NCI-H187 treated with DMSO at 0.1 percent for 48 hours (cell line): Measurements from ENCODE around the gene RNASE13.

Experiments used
- DNase-seq: peaks from one replicate; lab custom pipeline; 2025; lab: John Stamatoyannopoulos, UW

Gene RNASE13

DNA sequence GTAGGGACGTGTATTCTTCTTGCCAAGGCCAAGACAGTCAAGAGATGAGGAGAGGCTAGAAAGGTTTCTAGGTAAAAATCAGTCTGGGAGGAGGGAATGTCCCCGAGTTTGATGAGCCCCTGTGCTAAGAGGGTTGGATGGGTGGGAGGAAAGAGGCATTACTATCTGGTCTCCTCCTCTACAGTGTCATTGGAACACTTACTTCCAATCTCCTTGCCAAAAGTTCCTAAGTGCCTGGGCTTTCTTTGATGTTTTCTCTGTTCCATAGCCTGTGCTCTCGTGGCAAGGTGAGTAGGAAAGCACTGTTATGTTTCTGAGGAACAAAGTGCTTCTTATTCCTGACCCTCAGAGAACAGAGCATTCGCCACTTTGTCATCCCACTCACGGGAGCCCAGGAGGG, at the start of gene RNASE13:
TSS of gene RNASE13 (minus strand) at position 101 of the 400 bp plus-strand sequence. CDS start 519 bp downstream, outside the sequence.
- DNase-seq: no peak

DNA sequence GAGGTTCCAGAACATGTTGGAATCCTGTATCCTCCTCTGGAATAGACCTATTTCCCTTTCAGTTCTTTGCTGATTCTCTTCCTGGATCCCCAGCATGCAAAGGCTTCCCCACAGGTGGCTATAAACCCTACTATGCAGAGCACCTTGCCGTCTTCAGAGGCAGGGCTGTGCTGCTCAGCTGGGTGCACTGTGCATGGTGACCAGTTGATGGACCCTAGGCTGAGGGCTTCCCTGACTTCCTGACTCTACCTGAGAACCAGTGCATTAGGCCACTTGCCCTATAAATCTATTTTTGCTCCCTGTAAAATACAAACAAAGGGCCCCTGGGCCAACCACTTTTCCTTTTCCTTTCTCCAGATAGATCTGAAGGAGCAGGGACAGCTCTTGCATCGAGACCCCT, 49.8 kb upstream of the RNASE13 start:
- no peak for DNase-seq

DNA sequence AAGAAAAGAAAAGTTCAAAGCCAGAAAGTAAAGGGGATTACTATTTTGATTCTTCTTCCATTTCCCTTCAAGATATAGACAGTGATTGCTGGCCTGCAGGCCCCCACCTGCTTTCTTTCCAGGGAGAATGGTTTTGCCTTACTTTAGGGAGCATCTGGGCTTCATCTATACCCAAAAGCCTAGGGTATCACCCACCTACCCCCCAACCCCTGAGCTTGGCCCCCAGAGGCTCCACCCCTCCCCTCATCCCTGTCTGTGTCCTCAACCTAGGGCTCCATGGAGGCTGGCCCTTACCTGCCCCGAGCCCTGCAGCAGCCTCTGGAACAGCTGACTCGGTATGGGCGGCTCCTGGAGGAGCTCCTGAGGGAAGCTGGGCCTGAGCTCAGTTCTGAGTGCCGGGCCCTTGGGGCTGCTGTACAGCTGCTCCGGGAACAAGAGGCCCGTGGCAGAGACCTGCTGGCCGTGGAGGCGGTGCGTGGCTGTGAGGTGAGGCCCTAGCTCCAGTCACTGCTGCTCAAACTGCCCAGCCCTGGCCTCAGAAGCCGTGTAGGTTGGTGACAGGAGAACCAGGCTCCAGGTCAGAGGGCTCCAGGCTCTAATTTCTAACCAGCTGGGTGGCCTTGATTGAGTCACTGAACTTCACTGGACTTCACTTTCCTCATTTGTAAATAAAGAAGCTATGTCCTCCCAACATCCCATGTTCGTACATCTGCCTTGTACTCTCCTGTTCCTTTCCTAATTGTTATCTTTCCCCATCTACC, 49.1 kb upstream of the RNASE13 start:
- no peak for DNase-seq

DNA sequence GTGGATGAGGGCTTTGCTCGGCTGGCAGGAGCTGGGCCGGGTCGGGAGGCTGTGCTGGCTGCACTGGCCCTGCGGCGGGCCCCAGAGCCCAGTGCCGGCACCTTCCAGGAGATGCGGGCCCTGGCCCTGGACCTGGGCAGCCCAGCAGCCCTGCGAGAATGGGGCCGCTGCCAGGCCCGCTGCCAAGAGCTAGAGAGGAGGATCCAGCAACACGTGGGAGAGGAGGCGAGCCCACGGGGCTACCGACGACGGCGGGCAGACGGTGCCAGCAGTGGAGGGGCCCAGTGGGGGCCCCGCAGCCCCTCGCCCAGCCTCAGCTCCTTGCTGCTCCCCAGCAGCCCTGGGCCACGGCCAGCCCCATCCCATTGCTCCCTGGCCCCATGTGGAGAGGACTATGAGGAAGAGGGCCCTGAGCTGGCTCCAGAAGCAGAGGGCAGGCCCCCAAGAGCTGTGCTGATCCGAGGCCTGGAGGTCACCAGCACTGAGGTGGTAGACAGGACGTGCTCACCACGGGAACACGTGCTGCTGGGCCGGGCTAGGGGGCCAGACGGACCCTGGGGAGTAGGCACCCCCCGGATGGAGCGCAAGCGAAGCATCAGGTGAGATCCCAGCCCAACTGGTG, 47.0 kb upstream of the RNASE13 start:
- DNase-seq: no peak

- no peak for DNase-seq
Observed at GRCh38 chr14:21078726-21079125, 44.1 kb upstream of the RNASE13 start.

DNA sequence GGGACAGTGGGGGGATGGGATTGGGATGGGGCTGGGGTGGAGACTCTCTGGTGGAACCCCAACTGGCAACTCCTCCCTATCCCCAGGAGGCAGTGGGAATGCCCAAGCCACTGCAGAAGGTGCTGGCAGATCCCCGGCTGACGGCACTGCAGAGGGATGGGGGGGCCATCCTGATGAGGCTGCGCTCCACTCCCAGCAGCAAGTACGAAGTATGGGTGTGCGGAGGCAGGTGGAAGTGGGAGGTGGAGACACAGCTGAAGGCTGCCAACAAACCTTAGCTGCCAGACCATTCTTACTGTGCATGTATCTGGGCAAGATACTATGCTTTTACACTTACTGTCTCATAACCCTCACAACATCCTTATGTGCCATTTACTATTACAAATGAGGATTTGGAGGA, 43.7 kb upstream of the RNASE13 start:
- no peak for DNase-seq

DNA sequence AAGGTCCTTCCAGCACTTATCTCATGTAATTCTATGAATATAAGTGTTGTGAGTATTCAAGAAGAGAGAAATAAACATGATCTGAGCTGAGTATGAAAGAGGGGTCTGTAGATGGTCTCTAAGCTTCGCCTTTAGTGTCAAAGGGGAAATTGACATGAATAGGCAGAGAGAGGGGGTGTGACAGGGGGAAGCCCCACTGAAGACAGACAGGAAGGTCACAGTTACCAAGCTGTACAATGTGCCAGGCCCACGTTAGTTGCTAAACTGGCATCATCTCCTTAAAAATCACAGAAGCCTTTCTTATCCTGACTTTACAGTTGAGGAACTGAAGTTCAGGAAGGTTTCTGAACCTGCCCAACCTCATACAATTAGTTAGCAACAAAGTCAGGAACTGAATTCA, 43.1 kb upstream of the RNASE13 start:
- DNase-seq: no peak

GRCh38 chr14:21075719-21076437, 41.3 kb upstream of the RNASE13 start:
- no peak for DNase-seq

GRCh38 chr14:21074398-21075272, 40.0 kb upstream of the RNASE13 start:
- no peak for DNase-seq

DNA sequence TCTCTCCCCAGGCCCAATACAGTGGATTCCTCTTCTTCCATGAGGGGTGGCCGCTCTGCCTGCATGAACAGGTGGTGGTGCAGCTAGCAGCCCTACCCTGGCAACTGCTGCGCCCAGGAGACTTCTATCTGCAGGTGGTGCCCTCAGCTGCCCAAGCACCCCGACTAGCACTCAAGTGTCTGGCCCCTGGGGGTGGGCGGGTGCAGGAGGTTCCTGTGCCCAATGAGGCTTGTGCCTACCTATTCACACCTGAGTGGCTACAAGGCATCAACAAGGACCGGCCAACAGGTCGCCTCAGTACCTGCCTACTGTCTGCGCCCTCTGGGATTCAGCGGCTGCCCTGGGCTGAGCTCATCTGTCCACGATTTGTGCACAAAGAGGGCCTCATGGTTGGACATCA, 39.3 kb upstream of the RNASE13 start:
- no peak for DNase-seq

DNA sequence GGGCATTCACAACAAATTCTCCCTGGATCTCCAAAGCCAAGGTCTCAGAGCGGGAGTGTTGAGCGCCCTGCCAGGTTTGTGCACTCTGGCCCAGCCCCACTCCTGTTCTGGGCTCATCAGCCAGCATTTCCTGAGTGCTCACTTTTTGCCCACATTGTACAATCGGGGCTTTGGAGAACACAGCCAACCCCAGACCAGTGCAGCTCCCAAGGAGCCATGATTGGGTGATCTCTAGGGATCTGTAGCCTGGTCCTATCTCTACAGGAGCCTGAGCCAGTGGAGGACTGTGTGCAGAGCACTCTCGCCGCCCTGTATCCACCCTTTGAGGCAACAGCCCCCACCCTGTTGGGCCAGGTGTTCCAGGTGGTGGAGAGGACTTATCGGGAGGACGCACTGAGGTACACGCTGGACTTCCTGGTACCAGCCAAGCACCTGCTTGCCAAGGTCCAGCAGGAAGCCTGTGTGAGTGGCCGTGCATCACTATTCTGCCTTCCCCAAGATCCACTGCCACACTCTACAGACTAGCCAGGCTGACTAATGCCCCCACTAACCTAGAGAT, 38.3 kb upstream of the RNASE13 start:
- no peak for DNase-seq

GRCh38 chr14:21072031-21072473, 37.4 kb upstream of the RNASE13 start:
- no peak for DNase-seq

- no peak for DNase-seq
Observed at GRCh38 chr14:21071225-21072030, 36.8 kb upstream of the RNASE13 start.

DNA sequence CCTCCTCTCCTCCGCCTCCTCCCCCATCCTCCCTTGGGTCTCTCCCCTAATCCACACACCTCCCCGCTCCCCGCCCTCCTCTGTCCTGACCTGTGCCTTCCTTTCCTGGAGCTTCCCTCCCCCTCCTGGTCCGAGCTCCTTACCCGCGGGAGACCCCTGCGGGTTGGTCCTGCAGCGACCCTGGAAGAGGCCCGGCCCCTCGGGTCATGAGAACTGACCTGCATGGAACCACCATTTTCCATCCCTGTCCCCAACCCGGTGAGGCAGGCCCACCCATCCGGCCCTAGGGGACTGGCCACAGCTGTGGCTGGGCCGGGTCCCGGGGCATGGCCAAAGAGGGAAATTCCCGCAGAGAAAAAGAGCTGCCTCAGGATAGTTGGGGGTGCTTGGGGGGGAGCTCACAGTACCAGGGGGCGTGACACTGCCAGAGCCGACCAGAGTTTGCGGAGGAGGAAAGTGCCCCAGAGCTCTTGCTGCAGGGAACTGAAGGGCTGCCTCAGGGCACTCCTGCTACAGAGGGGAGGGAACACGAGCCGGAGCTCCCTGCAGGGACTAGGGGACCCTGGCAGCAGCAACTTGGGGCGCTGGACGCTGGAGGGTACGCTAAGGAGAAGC, 36.1 kb upstream of the RNASE13 start:
- no peak for DNase-seq

DNA sequence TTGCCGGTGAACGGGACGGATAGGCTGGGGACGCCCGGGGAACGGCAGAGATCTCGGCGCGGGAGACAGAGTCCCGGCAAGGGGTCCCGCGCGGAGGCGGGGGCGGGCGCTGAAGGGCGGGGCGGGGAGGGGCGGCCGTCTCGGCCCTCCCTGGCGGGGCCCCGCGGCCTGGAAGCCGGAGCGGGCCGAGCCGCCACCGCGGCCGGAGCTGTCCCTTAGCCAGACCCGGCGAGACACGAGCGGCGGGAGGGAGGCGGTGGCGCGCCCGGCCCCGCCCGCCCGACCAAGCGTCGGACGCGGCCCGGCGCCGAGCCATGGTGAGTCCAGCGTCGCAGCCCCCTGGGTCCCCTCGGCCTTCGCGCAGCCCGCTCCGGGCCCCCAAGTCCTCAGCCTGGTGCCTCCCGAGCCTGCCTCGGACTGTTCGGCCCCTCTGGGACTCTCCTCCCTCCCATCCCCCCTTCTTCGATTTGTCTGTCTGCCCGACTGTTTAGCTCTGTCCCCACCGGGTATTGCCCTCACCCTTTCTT, 35.5 kb upstream of the RNASE13 start, which contains the start of gene ARHGEF40:
TSS of gene ARHGEF40 (plus strand) at position 222 of the 527 bp plus-strand sequence. CDS start at position 315, 93 bp downstream.
- no peak for DNase-seq

DNA sequence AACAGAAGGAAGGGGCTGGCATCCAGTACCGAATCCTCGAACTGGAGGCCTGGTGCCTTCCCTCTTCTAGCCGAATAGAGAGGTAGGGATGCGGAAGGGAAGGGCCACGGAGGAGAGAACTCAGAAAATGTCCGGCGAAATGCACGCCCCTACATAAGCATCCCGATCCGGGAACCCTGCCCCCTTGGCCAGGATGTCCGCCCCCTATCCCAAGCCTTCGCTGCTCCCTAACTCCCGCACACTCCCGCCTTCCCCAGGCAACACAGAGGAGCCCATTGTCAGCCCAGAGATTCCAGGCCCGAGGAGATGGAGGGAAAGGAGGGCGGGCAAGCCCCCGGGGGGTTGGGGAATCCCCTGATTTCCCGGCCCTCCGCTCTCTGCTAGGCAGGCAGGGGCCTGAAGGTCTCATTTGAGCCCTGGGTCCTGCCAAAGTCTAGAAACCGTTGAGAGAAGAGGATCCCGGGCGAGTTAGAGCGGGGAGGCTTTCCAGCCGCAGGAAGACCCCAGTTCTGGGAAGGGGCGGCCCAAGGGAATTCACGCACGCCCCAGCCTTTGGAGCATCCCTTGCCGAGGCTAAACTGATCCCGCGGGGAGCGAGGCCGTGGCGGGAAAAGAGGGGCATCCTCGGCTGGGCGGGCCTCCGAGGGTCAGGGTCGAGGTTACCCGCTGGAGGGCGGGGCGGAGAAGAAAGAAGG, 34.9 kb upstream of the RNASE13 start:
- DNase-seq: no peak

DNA sequence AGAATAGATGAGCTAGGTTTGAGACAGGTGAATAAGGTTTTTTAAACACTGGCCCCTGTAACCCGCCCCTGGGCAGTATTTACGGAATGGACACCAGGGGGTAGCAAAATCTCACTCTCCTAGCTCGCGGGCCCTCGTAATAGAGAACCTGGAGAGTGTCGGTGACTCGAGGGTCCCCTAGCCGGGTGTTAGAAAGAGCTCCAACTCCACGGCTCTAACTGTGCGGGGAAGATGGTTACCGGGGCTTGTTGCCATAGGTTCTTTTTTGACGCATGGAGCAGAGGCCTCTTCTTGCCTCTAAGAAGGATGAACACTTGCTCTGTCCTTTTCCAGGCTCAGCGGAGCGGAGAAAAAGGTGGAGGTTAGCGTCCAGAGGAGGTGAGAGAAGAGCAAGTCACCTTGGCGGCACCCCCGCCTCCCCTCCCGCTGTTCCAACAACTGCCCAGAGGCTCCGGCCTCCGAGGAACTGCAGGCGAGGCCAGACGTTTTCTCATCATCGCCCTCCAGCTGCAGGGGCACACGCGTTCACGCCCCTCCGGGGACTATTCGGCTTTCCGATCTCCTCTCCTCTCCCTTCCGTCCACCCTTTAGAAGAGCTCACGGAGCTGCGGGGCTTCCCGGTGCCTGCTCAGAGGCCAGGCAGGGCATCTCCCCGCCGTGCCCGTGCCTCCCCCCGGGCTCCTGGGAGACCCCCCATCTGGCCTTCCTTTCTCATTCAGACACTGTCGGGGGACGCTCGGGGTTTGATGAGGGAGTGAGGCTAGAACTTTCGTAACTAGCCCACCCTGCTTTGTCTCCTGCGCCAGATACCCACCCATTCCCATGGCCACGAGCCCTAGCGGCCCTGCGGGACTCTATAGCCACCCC, 34.1 kb upstream of the RNASE13 start:
- no peak for DNase-seq

DNA sequence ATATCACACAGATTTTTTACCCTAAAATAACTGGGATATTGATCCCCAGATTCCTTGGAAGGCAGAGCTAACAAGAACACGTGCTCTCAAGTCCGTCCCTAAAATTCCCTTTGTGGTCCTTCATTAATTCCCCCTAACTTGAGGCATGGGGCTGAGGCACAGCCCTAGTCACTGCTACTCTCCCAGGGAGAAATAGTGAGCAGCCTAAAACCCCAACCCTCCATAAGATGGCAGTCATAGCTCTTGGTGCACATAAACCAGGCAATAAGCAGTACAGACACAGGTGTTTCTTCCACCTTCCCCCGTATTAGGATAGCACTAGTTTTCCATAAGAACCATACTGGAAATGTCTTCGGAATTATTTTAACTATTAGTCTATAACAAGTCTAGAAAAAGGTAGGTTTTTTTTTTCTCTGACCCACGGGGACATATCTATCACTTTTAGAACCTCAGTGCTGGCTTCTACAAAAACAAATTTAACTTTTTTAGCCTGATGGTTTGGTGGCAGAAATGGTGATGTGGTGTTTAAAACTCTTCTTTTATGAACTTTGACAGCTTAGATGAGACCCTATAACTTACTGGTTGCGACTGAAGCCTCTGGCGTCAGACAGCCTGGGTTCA, 32.4 kb upstream of the RNASE13 start:
- no peak for DNase-seq
